ENCODE measurements around the gene SCAMP2. TPM values are rescaled to one million over a fixed set of nuclear protein-coding genes. Genes with fewer than 3 reads are reported as not detected.
"Not testable (repeated sequence)": the region's sequence is repeated elsewhere in the genome, so short reads cannot be mapped to it uniquely, and the experiment has no call there.

The SCAMP2 gene
- polyA plus RNA-seq, 1 donor from 2014 or later: 4.5 TPM

- no peaks in the 10 kb centered on the region for H3K79me2 ChIP-seq (replicated peaks; ENCODE audit: insufficient read depth, low read length)
- H3K4me3 ChIP-seq (ENCODE audit: low read length): no peak overlapping the region
- no peaks in the 10 kb centered on the region for H3K27me3 ChIP-seq (ENCODE audit: insufficient read depth, low read depth, low read length)
- no peak overlapping the region for H3K4me2 ChIP-seq (ENCODE audit: low read length)
- H4K20me1 ChIP-seq (ENCODE audit: insufficient read depth): no peaks in the 10 kb centered on the region
- H3K9me3 ChIP-seq (ENCODE audit: low read length): no peaks in the 10 kb centered on the region
- H3K27ac ChIP-seq (ENCODE audit: low read length): no peak overlapping the region
- H2AFZ ChIP-seq (ENCODE audit: low read depth, low read length): no peak overlapping the region
- no peaks in the 10 kb centered on the region for H3F3A ChIP-seq (ENCODE audit: insufficient read depth, low read length, poor library complexity, severe bottlenecking)
- H3K9ac ChIP-seq (ENCODE audit: low read length): no peak overlapping the region
- no peak for TF ChIP-seq SMC3 (conservative IDR thresholded peaks at IDR 0.05; ENCODE audit: poor library complexity)
- no peak for TF ChIP-seq RAD21 (conservative IDR thresholded peaks at IDR 0.05)
- no peak for TF ChIP-seq EZH2 (IDR thresholded peaks at IDR 0.05; ENCODE audit: borderline replicate concordance, insufficient read depth, low read length, poor library complexity, severe bottlenecking)
- TF ChIP-seq EP300 (conservative IDR thresholded peaks at IDR 0.05; ENCODE audit: poor library complexity, severe bottlenecking): no peak
- TF ChIP-seq CTCF (IDR thresholded peaks at IDR 0.05; ENCODE audit: poor library complexity, severe bottlenecking): no peak
- no peak for TF ChIP-seq TAF1 (IDR thresholded peaks at IDR 0.05; ENCODE audit: low read depth)
- no peak for TF ChIP-seq POLR2AphosphoS5 (IDR thresholded peaks at IDR 0.05)
- no peak for TF ChIP-seq REST (IDR thresholded peaks at IDR 0.05; ENCODE audit: borderline replicate concordance)
- no peak for TF ChIP-seq MXI1 (conservative IDR thresholded peaks at IDR 0.05; ENCODE audit: poor library complexity, severe bottlenecking)
- H3K36me3 ChIP-seq (ENCODE audit: insufficient read depth, low read length): peaks cover 5% of the 10 kb centered on the region
- no peaks in the 10 kb centered on the region for H3K9me2 ChIP-seq (ENCODE audit: insufficient read depth, low read length)
These were observed 22.7 kb upstream of the SCAMP2 start for GRCh38 chr15:74895830-74896229.

- not testable (repeated sequence) for H3K79me2 ChIP-seq (replicated peaks; ENCODE audit: insufficient read depth, low read length); H3K9ac ChIP-seq (ENCODE audit: low read length); H2AFZ ChIP-seq (ENCODE audit: low read depth, low read length); H3K9me2 ChIP-seq (ENCODE audit: insufficient read depth, low read length); H3K4me2 ChIP-seq (ENCODE audit: low read length); H3F3A ChIP-seq (ENCODE audit: insufficient read depth, low read length, poor library complexity, severe bottlenecking); H3K27me3 ChIP-seq (ENCODE audit: insufficient read depth, low read depth, low read length); H3K4me3 ChIP-seq (ENCODE audit: low read length); H3K27ac ChIP-seq (ENCODE audit: low read length); H3K9me3 ChIP-seq (ENCODE audit: low read length); H3K36me3 ChIP-seq (ENCODE audit: insufficient read depth, low read length); H4K20me1 ChIP-seq (ENCODE audit: insufficient read depth)
These were observed 21.2 kb upstream of the SCAMP2 start for GRCh38 chr15:74894383-74894782.

GRCh38 chr15:74893627-74894026 lies 20.5 kb upstream of the SCAMP2 start:
- no peak for TF ChIP-seq RAD21 (conservative IDR thresholded peaks at IDR 0.05)
- TF ChIP-seq REST (IDR thresholded peaks at IDR 0.05; ENCODE audit: borderline replicate concordance): no peak
- H2AFZ ChIP-seq (ENCODE audit: low read depth, low read length): no peak overlapping the region
- H3K9ac ChIP-seq (ENCODE audit: low read length): no peak overlapping the region
- no peaks in the 10 kb centered on the region for H3K79me2 ChIP-seq (replicated peaks; ENCODE audit: insufficient read depth, low read length)
- H3K27me3 ChIP-seq (ENCODE audit: insufficient read depth, low read depth, low read length): no peaks in the 10 kb centered on the region
- H3F3A ChIP-seq (ENCODE audit: insufficient read depth, low read length, poor library complexity, severe bottlenecking): no peaks in the 10 kb centered on the region
- no peaks in the 10 kb centered on the region for H3K9me3 ChIP-seq (ENCODE audit: low read length)
- H3K27ac ChIP-seq (ENCODE audit: low read length): no peak overlapping the region
- no peak overlapping the region for H3K4me2 ChIP-seq (ENCODE audit: low read length)
- H4K20me1 ChIP-seq (ENCODE audit: insufficient read depth): no peaks in the 10 kb centered on the region
- no peaks in the 10 kb centered on the region for H3K9me2 ChIP-seq (ENCODE audit: insufficient read depth, low read length)
- no peak overlapping the region for H3K4me3 ChIP-seq (ENCODE audit: low read length)
- H3K36me3 ChIP-seq (ENCODE audit: insufficient read depth, low read length): peaks cover 5% of the 10 kb centered on the region
